GM12878 (cell line): ENCODE results near the gene FAM76A.
A peak's percentile ranks its signal among the peaks of the same experiment; 100 is the strongest.

Experiments
- ATF7 ChIP-seq: fragments of 450-650 bp; IDR thresholded peaks from 2 replicates; pipeline ENCODE4 v1.6.1; 2016; ENCODE audit warnings: low read depth, mild to moderate bottlenecking
- CHD1 ChIP-seq: IDR thresholded peaks from 2 replicates; pipeline ENCODE4 v1.6.1; 2012; ENCODE audit warnings: low read depth, low read length, improper control_type of control experiment
- CTCF ChIP-seq, 3 experiments: IDR thresholded peaks in 2 of 3; conservative IDR thresholded peaks in 1 of 3; 2 replicates each; pipeline ENCODE4 v1.5.1; 2011; ENCODE audit warnings: low read depth in 3 of 3, low read length in 3 of 3, mild to moderate bottlenecking in 3 of 3, control low read depth in 2 of 3, moderate library complexity in 2 of 3, inconsistent platforms in 1 of 3, mixed read lengths in 1 of 3; ENCODE audit not compliant: control insufficient read depth in 2 of 3, insufficient read depth in 1 of 3; ENCODE audit errors: extremely low read depth in 1 of 3
- CUX1 ChIP-seq: IDR thresholded peaks from 2 replicates; pipeline ENCODE4 v1.6.1; 2012; ENCODE audit warnings: improper control_type of control experiment, low read depth, low read length; ENCODE audit not compliant: insufficient replicate concordance
- MXI1 ChIP-seq: fragments of 150-350 bp; IDR thresholded peaks from 2 replicates; pipeline ENCODE4 v1.6.1; 2011; ENCODE audit warnings: low read depth, mild to moderate bottlenecking, inconsistent platforms, low read length, improper control_type of control experiment
- ZNF274 ChIP-seq: IDR thresholded peaks from one replicate; pipeline ENCODE4 v1.8.0; 2011; ENCODE audit not compliant: insufficient read length, insufficient read depth

GRCh38 chr1:27772932-27773825, 47.4 kb downstream of the FAM76A start, which contains the start of gene STX12:
- TF ChIP-seq CHD1 (no peak), ATF7 (peak; percentile 100), ZNF274 (no peak), CTCF (IDR thresholded peaks at IDR 0.05 in 2 of 3, conservative IDR thresholded peaks at IDR 0.05 in 1 of 3; ENCODE audit: control insufficient read depth in 2 of 3, extremely low read depth in 1 of 3, insufficient read depth in 1 of 3, low read depth in 3 of 3, low read length in 3 of 3) (no peak), CUX1 (no peak), MXI1 (peak; percentile 83)
